Esophagus muscularis mucosa (tissue), 4 donors: Measurements from ENCODE around the gene HTT. TPM values are rescaled to one million over a fixed set of nuclear protein-coding genes. Genes with fewer than 3 reads are reported as not detected.

Experiments
- DNase-seq: peaks from one replicate; pipeline ENCODE4 v3.0.0-alpha.2; 2017; ENCODE audit errors: extremely low spot score
- H3K27ac ChIP-seq, 4 donors: fragments of 200-600 bp; sonication (generic); replicated peaks in 1 of 4; 1 replicate in 3 of 4; 2 replicates in 1 of 4; pipeline ENCODE4 v1.5.1; 2016 to 2019; ENCODE audit warnings: mild to moderate bottlenecking in 1 of 4
- H3K27me3 ChIP-seq, 4 donors: fragments of 200-600 bp; sonication (generic); one replicate each; pipeline versions ENCODE4 v1.5.1 to v1.6.0; 2016 to 2019
- H3K36me3 ChIP-seq, 4 donors: fragments of 200-600 bp; sonication (generic); one replicate each; pipeline ENCODE4 v1.5.1; 2016 to 2019
- H3K4me1 ChIP-seq, 4 donors: fragments of 200-600 bp; sonication (generic); one replicate each; pipeline ENCODE4 v1.5.1; 2016 to 2019
- H3K4me3 ChIP-seq, 4 donors: fragments of 200-600 bp; sonication (generic); 1 replicate in 2 of 4; 2 replicates in 2 of 4; pipeline ENCODE4 v1.5.1; 2016 to 2019; ENCODE audit warnings: mild to moderate bottlenecking in 4 of 4, moderate library complexity in 1 of 4
- H3K9me3 ChIP-seq, 4 donors: fragments of 200-600 bp; sonication (generic); 1 replicate in 3 of 4; 2 replicates in 1 of 4; pipeline ENCODE4 v1.5.1; 2016 to 2019
- CTCF ChIP-seq, 3 experiments: fragments of 200-600 bp in 2 of 3; fragments of 450-650 bp in 1 of 3; sonication (generic) in 2 of 3; IDR thresholded peaks; one replicate each; pipeline ENCODE4 v1.5.1; 2017 to 2019; ENCODE audit warnings: antibody characterized with exemption in 3 of 3, mild to moderate bottlenecking in 2 of 3, moderate library complexity in 1 of 3
- EP300 ChIP-seq: sonication (generic); formaldehyde crosslinking; IDR thresholded peaks from one replicate; pipeline ENCODE4 v1.6.1; 2017; ENCODE audit warnings: antibody characterized with exemption
- POLR2A ChIP-seq: fragments of 450-650 bp; IDR thresholded peaks from one replicate; pipeline ENCODE4 v1.6.1; 2017; ENCODE audit warnings: antibody characterized with exemption, moderate library complexity, mild to moderate bottlenecking, low read depth
- POLR2AphosphoS5 ChIP-seq, 2 donors: sonication (generic); formaldehyde crosslinking; IDR thresholded peaks; one replicate each; pipeline ENCODE4 v1.6.1; 2017; ENCODE audit warnings: antibody characterized with exemption in 2 of 2
- WGBS: methylation state at CpG from one replicate; pipeline ENCODE4 v1.1.5; 2018; 5-methylcytosine and 5-hydroxymethylcytosine counted together
- intact Hi-C: fragments of 100-400 bp; cut with DNase I; formaldehyde crosslinking; loops from one replicate; pipeline ENCODE4 v1.15.1; 2023
- total RNA-seq, 4 donors: library from RNA; depleted of rRNA; stranded (reverse); fragments of >200 nt; gene quantifications; one replicate each; pipeline versions ENCODE4 v1.1.0 to v1.2.1, GENCODE V29; 2016

Gene HTT
- total RNA-seq, 4 donors from 2014 or later, result 30.2 to 65.7 (median 49.3) TPM

- peaks cover 62 to 100% (median 95%) of the 10 kb centered on the region in 4 donors for H3K36me3 ChIP-seq
Observed at GRCh38 chr4:3236326-3236878, 161.9 kb downstream of the HTT start.

GRCh38 chr4:3237266-3237665 lies 162.8 kb downstream of the HTT start:
- Histone ChIP-seq H3K36me3 (peaks cover 58 to 98% (median 89%) of the 10 kb centered on the region in 4 donors), H3K4me1 (peaks cover 0 to 18% (median 18%) of the 10 kb centered on the region in 4 donors), H3K4me3 (no peak overlapping the region), H3K27me3 (no peaks in the 10 kb centered on the region), H3K27ac (no peak overlapping the region), H3K9me3 (no peaks in the 10 kb centered on the region)
- TF ChIP-seq CTCF (IDR thresholded peaks at IDR 0.05) (no peak), POLR2A (no peak), EP300 (no peak), POLR2AphosphoS5 (IDR thresholded peaks at IDR 0.05) (no peak)
- no peak for DNase-seq
- 92% methylated on average over 13 of the region's 19 CpGs for WGBS
- intact Hi-C loops, result no loop called here

More at GRCh38 chr4:3236326-3236878, 161.9 kb downstream of the HTT start:
- TF ChIP-seq EP300, result no peak
- TF ChIP-seq POLR2A, result no peak
- TF ChIP-seq POLR2AphosphoS5 (IDR thresholded peaks at IDR 0.05), result no peak
- no peak for TF ChIP-seq CTCF (IDR thresholded peaks at IDR 0.05)
- Histone ChIP-seq H3K4me1 (peaks cover 0 to 9% (median 9%) of the 10 kb centered on the region in 4 donors), H3K27ac (no peak overlapping the region), H3K27me3 (no peaks in the 10 kb centered on the region), H3K9me3 (no peaks in the 10 kb centered on the region), H3K4me3 (no peak overlapping the region)
- WGBS, result 85% methylated on average over 7 of the region's 9 CpGs
- intact Hi-C loops, result no loop called here
- no peak for DNase-seq

- H3K36me3 ChIP-seq, result peaks cover 51 to 91% (median 82%) of the 10 kb centered on the region in 4 donors
- H3K9me3 ChIP-seq, result no peaks in the 10 kb centered on the region
- 86% methylated on average over 24 of the region's 26 CpGs for WGBS
- H3K27me3 ChIP-seq, result no peaks in the 10 kb centered on the region
- H3K27ac ChIP-seq, result no peak overlapping the region
- no peak overlapping the region for H3K4me3 ChIP-seq
- intact Hi-C loops, result no loop called here
- peaks cover 0 to 24% (median 20%) of the 10 kb centered on the region in 4 donors for H3K4me1 ChIP-seq
- DNase-seq, result no peak
- no peak for TF ChIP-seq POLR2AphosphoS5 (IDR thresholded peaks at IDR 0.05)
- no peak for TF ChIP-seq POLR2A
- TF ChIP-seq EP300, result no peak
- no peak for TF ChIP-seq CTCF (IDR thresholded peaks at IDR 0.05)
Observed at GRCh38 chr4:3237712-3238560, 163.5 kb downstream of the HTT start.

GRCh38 chr4:3238721-3239120 lies 164.2 kb downstream of the HTT start:
- Histone ChIP-seq H3K27me3 (no peaks in the 10 kb centered on the region), H3K36me3 (peaks cover 45 to 84% (median 79%) of the 10 kb centered on the region in 4 donors), H3K4me3 (no peak overlapping the region), H3K9me3 (no peaks in the 10 kb centered on the region), H3K4me1 (peaks cover 0 to 27% (median 20%) of the 10 kb centered on the region in 4 donors), H3K27ac (no peak overlapping the region)
- WGBS, result 84% methylated on average over 15 of the region's 18 CpGs
- intact Hi-C loops, result no loop called here
- no peak for DNase-seq
- TF ChIP-seq POLR2A (no peak), POLR2AphosphoS5 (IDR thresholded peaks at IDR 0.05) (no peak), CTCF (IDR thresholded peaks at IDR 0.05) (no peak), EP300 (no peak)
